ENCODE measurements around the gene RBM10. TPM values are rescaled to one million over a fixed set of nuclear protein-coding genes. Genes with fewer than 3 reads are reported as not detected.
"Not testable (repeated sequence)": the region's sequence is repeated elsewhere in the genome, so short reads cannot be mapped to it uniquely, and the experiment has no call there.

The RBM10 gene
- total RNA-seq, 2 experiments from 2014 or later: 66.4 to 66.7 TPM

- intact Hi-C loops (cut with micrococcal nuclease): no loop called here
- H3K36me3 Mint-ChIP-seq (ENCODE audit: low read depth): no peaks in the 10 kb centered on the region
- peaks cover 5% of the 10 kb centered on the region for H3K4me1 Mint-ChIP-seq (ENCODE audit: low read depth)
- ChIA-PET POLR2A (no interaction called here), CTCF (no interaction called here)
- ATAC-seq (no peak), DNase-seq (no peak)
- no peak overlapping the region for H3K27ac Mint-ChIP-seq
- no peak for TF ChIP-seq CTCF (IDR thresholded peaks at IDR 0.05)
- no peaks in the 10 kb centered on the region for H3K9me3 Mint-ChIP-seq
- H3K4me3 Mint-ChIP-seq: no peak overlapping the region
- no peaks in the 10 kb centered on the region for H3K27me3 Mint-ChIP-seq
These were observed 11.5 kb upstream of the RBM10 start for GRCh38 chrX:47133493-47133892.

- ATAC-seq; intact Hi-C loops (cut with micrococcal nuclease); H3K4me3 Mint-ChIP-seq; POLR2A ChIA-PET; H3K27me3 Mint-ChIP-seq; H3K4me1 Mint-ChIP-seq (ENCODE audit: low read depth); H3K27ac Mint-ChIP-seq; H3K9me3 Mint-ChIP-seq; DNase-seq; H3K36me3 Mint-ChIP-seq (ENCODE audit: low read depth): not testable (repeated sequence)
- CTCF ChIA-PET: interaction anchor here (2.7 kb wide), 1 partner anchor 9 kb away, joined by 11 read pairs; the partner anchor contains the start of genes NDUFB11 and RBM10
These were observed 9.4 kb upstream of the RBM10 start for GRCh38 chrX:47135650-47136049.

- Mint-ChIP-seq H3K27ac (no peak overlapping the region), H3K9me3 (no peaks in the 10 kb centered on the region), H3K4me3 (no peak overlapping the region), H3K27me3 (no peaks in the 10 kb centered on the region), H3K4me1 (ENCODE audit: low read depth) (peaks cover 12% of the 10 kb centered on the region), H3K36me3 (ENCODE audit: low read depth) (peaks cover 18% of the 10 kb centered on the region)
- TF ChIP-seq CTCF (IDR thresholded peaks at IDR 0.05): no peak
- ATAC-seq (no peak), DNase-seq (no peak)
- intact Hi-C loops (cut with micrococcal nuclease): no loop called here
- POLR2A ChIA-PET: no interaction called here
- CTCF ChIA-PET: no interaction called here
These were observed 6.8 kb upstream of the RBM10 start for GRCh38 chrX:47138171-47138570.

GRCh38 chrX:47143894-47144625 is 961 bp upstream of the RBM10 start:
- Mint-ChIP-seq H3K36me3 (ENCODE audit: low read depth) (peaks cover 39% of the 10 kb centered on the region), H3K27me3 (no peaks in the 10 kb centered on the region), H3K4me1 (ENCODE audit: low read depth) (peaks cover 28% of the 10 kb centered on the region), H3K27ac (peak overlapping the region; percentile 99), H3K4me3 (peak overlapping the region; percentile 95), H3K9me3 (no peaks in the 10 kb centered on the region)
- intact Hi-C loops (cut with micrococcal nuclease): no loop called here
- ATAC-seq: no peak
- DNase-seq: peak; percentile 41
- CTCF ChIA-PET: interaction anchor here (0.6 to 1.9 kb wide), 7 partner anchors 8 to 701 kb away, joined by 3 to 11 read pairs (median 4); no protein-coding TSS in a partner anchor
- POLR2A ChIA-PET: interaction anchor here (0.6 to 2.3 kb wide), 6 partner anchors 14 to 89 kb away, joined by 3 to 12 read pairs (median 6); partner anchors contain the start of genes CDK16 and USP11
- no peak for TF ChIP-seq CTCF (IDR thresholded peaks at IDR 0.05)

GRCh38 chrX:47145395-47146120 is 537 bp downstream of the RBM10 start:
- Mint-ChIP-seq H3K9me3 (no peaks in the 10 kb centered on the region), H3K27me3 (no peaks in the 10 kb centered on the region), H3K4me3 (peak overlapping the region; percentile 95), H3K36me3 (ENCODE audit: low read depth) (peaks cover 42% of the 10 kb centered on the region), H3K27ac (peak overlapping the region; percentile 99), H3K4me1 (ENCODE audit: low read depth) (peaks cover 31% of the 10 kb centered on the region)
- intact Hi-C loops (cut with micrococcal nuclease): no loop called here
- DNase-seq (peak; percentile 15), ATAC-seq (no peak)
- POLR2A ChIA-PET: interaction anchor here (1.3 to 1.4 kb wide), 4 partner anchors 12 to 88 kb away, joined by 4 to 12 read pairs (median 6); partner anchors contain the start of genes CDK16 and USP11
- CTCF ChIA-PET: interaction anchor here (0.9 to 1.9 kb wide), 8 partner anchors 8 to 378 kb away, joined by 3 to 11 read pairs (median 4); no protein-coding TSS in a partner anchor
- TF ChIP-seq CTCF (IDR thresholded peaks at IDR 0.05): no peak

Measured in activated CD8-positive, alpha-beta T cell treated with anti-CD3 and anti-CD28 coated beads for 36 hours (primary cell).